Stimulated activated effector memory CD8-positive, alpha-beta T cell treated with anti-CD3 and anti-CD28 coated beads, Interleukin-12 subunit alpha, Interleukin-12 subunit beta, amount 100 ng/mL, for 72 hours (primary cell): ENCODE data around the gene GGTLC2.

Source experiments
- ATAC-seq: fragments of 150-1000 bp; cut with Tn5 transposase; 2 replicates; pipeline ENCODE4 v1.10.0; 2021
- DNase-seq, 2 donors: peaks; one replicate each; pipeline ENCODE4 v3.0.0; 2021 to 2022; ENCODE audit warnings: low spot score in 2 of 2
- H3K27ac Mint-ChIP-seq: one replicate; pipeline ENCODE4 v1.8.0; 2022; ENCODE audit warnings: mild to moderate bottlenecking, mixed read lengths
- H3K36me3 Mint-ChIP-seq: one replicate; pipeline ENCODE4 v1.8.0; 2022; ENCODE audit warnings: mild to moderate bottlenecking, mixed read lengths
- H3K4me1 Mint-ChIP-seq: one replicate; pipeline ENCODE4 v1.8.0; 2022; ENCODE audit warnings: mixed read lengths
- H3K4me3 Mint-ChIP-seq: one replicate; pipeline ENCODE4 v1.8.0; 2022; ENCODE audit warnings: mild to moderate bottlenecking, mixed read lengths
- H3K9me3 Mint-ChIP-seq: one replicate; pipeline ENCODE4 v1.8.0; 2022; ENCODE audit warnings: mixed read lengths

The GGTLC2 gene

DNA sequence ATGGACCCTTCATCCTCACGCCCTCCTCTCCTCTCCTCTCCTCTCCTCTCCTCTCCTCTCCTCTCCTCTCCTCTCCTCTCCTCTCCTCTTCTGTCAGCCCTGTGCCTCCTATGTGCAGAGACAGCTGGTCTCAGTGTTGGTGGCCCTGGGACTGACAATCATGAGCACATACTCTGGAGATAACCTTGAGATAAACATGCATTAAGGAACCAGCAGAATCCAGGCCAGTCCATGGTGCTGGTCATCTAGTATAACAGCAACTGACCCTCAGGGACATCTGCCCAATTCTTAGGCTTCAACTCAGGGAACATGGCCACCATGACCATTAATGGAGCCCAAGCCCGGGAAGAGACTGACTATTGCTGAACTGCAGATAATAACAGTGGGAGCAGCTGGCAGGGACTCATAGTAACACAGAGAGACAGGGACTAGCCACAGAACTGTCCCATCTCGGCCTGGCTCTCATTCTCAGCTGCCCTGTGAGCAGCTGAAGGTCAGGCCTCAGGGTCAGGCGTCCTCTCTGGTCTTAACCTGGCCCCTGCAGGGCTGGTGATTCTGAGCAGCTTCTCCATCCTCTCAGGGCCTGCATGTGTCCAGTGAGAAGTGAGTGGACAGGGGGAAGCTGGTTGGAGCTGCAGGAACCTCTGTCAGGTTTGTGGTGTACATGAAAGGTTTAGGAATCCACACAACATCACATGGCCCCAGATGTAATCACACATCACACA is 45.4 kb downstream of the GGTLC2 start:
- H3K4me1 Mint-ChIP-seq: peaks cover 13% of the 10 kb centered on the region
- no peak overlapping the region for H3K4me3 Mint-ChIP-seq
- no peak for ATAC-seq
- H3K36me3 Mint-ChIP-seq: no peaks in the 10 kb centered on the region
- DNase-seq: no peak
- no peaks in the 10 kb centered on the region for H3K9me3 Mint-ChIP-seq
- H3K27ac Mint-ChIP-seq: peak overlapping the region; percentile 2

DNA sequence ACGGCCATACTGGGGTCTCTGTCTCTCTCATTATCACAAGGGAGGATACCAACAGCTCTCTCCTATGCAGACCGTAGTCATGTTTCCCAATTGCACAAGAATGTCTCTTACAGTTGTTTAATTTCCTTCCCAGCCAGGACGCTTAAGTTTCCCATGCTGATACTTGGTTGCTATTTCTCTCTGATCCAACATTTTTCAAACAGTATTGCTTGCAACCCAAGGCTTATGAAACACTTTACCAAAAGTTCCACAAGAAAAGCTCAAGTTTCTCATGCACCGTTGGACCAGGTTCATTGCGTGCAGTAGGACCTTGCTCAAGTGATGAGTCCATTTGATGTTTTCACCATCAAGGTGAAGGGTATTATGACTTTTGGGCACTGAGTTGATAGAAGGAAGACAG is 46.6 kb downstream of the GGTLC2 start:
- no peaks in the 10 kb centered on the region for H3K9me3 Mint-ChIP-seq
- no peak overlapping the region for H3K4me3 Mint-ChIP-seq
- H3K4me1 Mint-ChIP-seq: peaks cover 13% of the 10 kb centered on the region
- H3K27ac Mint-ChIP-seq: no peak overlapping the region
- no peaks in the 10 kb centered on the region for H3K36me3 Mint-ChIP-seq
- ATAC-seq (no peak), DNase-seq (no peak)

DNA sequence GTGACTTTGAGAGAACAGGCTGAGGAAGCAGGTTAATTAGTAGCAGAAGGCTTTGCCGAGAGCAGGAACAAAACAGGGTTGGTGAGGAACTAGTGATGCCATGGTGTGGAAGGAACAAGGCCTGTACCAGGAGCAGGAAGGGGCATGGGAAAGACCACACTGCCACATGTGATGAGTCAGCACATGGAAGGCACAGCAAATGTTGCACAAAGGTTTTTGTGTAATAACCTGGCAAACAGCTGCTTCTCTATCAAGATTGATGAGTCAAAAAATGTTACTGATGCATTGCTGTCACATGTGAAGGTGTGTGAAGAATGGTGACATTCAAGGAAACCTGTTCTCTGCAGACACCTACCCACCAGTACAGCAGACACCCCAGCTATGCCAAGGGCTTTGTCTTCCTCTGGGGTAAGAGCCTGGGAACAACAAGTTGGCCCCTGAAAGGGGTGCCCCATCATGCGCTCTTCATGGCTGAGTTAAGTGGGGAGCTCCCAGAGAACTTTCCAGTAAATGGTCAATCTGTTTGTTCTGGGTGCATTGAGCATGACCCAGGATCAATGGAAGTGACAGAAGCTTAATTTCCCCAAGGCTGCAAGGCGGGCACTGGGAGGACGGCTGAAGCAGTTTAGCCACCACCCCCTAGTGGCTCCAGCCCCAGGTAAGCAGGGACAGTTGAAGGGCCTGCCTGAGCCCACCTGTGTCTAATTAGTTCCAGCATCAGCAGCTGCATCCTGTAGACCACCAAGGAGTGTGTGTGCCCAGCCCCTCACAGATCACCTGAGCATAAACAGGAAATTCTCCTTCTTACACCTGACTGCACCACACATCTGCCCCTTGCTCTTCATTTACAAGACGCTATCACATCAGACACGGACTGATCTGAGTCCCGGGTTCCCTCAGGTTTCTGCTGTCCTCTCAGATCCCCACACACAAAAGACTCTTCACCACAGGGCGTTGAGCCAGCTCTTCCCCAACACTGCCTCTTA is 47.6 kb downstream of the GGTLC2 start:
- DNase-seq (no peak), ATAC-seq (no peak)
- peaks cover 6% of the 10 kb centered on the region for H3K4me1 Mint-ChIP-seq
- H3K4me3 Mint-ChIP-seq: no peak overlapping the region
- no peaks in the 10 kb centered on the region for H3K36me3 Mint-ChIP-seq
- no peaks in the 10 kb centered on the region for H3K9me3 Mint-ChIP-seq
- H3K27ac Mint-ChIP-seq: no peak overlapping the region

DNA sequence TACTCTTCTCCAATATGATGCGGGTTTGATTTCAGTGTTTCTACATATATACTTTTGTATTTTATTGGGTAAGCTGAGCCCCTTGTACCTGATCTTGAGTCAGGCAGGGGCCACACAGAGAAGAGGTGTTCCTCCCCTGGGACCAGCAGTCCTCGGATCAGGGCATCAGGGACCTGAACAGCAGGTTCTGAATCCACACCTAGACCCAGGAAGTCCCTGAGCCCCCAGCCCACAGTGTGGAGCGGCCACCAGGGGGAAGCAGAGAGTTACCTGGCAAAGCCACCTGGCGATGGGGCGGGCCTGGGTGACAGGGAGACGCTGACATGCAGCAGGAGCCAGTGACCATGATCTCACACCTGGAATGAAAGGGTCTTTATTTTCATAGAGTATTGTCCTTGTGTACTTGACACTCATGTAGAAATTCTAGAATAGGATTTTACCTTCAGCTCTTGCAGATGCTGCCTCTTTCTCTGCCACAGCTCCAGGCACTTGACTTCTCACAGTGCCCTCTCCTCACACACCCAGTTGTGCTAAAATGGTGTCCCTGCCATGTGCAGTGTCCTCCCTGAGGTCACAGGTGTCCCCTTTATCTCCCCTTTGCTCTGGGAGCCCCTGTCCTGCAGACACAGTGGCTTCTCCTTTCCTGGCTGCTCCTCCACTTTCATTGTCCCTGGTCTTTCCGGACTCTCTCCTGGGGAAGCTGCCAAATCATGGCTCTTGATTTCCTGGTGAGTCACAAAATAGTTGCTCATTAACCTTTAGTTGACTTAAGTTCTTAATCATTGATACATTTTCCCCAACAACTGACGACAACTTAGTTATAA is 48.5 kb downstream of the GGTLC2 start:
- peak; percentile 50 to 75 for DNase-seq
- no peaks in the 10 kb centered on the region for H3K36me3 Mint-ChIP-seq
- H3K4me1 Mint-ChIP-seq: peaks cover 6% of the 10 kb centered on the region
- H3K27ac Mint-ChIP-seq: peak overlapping the region; percentile 29
- peak; percentile 74 for ATAC-seq
- H3K9me3 Mint-ChIP-seq: no peaks in the 10 kb centered on the region
- no peak overlapping the region for H3K4me3 Mint-ChIP-seq

DNA sequence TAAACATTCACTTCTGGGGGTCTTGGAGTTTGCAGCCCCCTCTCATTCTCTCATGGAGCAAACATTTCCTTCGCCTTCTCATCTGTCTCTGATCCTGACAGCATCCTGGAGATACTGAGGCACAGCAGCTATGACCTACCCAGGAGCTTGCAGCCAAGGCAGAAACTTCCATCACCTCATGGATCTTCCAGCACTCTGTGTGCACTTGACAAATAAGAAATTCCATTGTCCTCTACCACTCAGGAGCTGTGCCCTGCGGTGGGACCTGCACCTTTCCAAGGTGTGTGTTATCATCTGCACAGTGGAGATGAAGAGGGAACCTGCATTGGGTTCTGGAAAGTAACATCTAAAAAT is 49.1 kb downstream of the GGTLC2 start:
- Mint-ChIP-seq H3K9me3 (no peaks in the 10 kb centered on the region), H3K4me1 (peaks cover 6% of the 10 kb centered on the region), H3K36me3 (no peaks in the 10 kb centered on the region), H3K4me3 (no peak overlapping the region), H3K27ac (peak overlapping the region; percentile 29)
- DNase-seq: no peak
- ATAC-seq: no peak

DNA sequence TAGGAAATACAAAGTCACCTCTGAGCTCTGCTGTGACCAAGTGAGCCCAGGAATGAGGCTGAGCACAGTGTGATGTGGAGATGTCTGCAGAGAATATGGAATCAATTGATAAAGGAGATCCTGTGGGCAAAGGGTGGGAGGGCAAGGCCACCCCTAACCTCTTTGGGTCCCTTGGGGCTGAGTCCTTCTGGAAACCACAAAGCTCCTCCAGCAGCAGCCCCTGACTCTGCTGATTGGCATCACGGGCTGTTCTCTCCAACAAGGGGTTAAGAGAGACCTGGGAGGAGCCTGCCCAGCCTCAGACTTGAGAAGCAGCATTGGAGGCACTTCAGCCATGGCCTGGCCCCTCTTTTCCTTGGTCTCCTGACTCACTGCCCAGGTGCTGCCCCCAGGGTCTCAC is 49.7 kb downstream of the GGTLC2 start:
- H3K9me3 Mint-ChIP-seq: no peaks in the 10 kb centered on the region

DNA sequence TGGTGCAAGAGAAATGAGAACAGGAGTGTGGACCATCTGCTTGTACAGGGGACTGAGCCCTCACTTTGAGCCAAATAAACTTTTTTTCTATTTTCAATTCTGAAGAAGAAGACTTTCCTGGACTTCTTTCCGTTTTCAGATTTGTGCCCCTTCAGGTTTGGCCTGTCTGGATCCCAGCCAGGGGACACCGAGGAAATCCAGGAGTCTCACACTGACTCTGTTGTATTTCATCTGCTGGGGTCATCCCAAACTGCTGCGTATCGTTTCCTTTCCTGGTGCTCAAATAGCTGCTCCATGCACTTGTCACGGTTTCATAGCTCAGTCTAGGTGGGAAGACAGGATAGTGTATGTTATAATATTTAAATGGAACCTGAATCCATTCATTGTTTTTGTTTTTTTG is 51.7 kb downstream of the GGTLC2 start:
- no peak for ATAC-seq
- H3K4me3 Mint-ChIP-seq: no peak overlapping the region
- H3K4me1 Mint-ChIP-seq: peaks cover 6% of the 10 kb centered on the region
- H3K36me3 Mint-ChIP-seq: no peaks in the 10 kb centered on the region
- no peak for DNase-seq
- H3K9me3 Mint-ChIP-seq: no peaks in the 10 kb centered on the region
- H3K27ac Mint-ChIP-seq: no peak overlapping the region

More for the DNA sequence above, 49.7 kb downstream of the GGTLC2 start:
- no peak overlapping the region for H3K4me3 Mint-ChIP-seq
- peaks cover 6% of the 10 kb centered on the region for H3K4me1 Mint-ChIP-seq
- DNase-seq: no peak
- no peak for ATAC-seq
- no peak overlapping the region for H3K27ac Mint-ChIP-seq
- no peaks in the 10 kb centered on the region for H3K36me3 Mint-ChIP-seq
